Measurements from ENCODE around the gene CD58. TPM values are rescaled to one million over a fixed set of nuclear protein-coding genes. Genes with fewer than 3 reads are reported as not detected.

Gene CD58
- total and polyA plus RNA-seq, 9 of the 15 experiments (the other 6 are each of a cell fraction or from before 2014, with no cell fraction given), result 18.1 to 113 (median 37.4) TPM

DNA sequence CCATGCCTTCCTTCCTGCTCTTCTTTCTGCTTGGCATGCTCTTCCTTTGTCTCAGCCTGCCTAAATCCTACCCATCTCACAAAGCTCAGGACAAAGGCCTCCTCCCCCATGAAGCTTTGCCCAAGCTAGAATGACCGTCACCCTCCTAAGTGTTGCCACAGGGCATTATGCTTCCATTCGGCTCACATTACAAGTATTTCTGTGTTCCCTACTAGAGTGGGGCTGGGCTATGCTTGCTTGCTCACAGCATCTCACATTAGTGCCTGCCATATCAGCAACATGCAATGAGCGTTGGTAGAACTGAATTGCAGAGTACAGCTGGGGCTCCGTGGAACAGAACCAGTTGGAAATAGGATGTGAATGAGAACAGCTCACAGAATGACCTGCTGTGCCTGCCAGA is 82.8 kb downstream of the CD58 start:
- H2AFZ ChIP-seq (ENCODE audit: low read depth, low read length), result no peak overlapping the region
- no TSS peak for BruUV-seq (replicated peaks)
- no peak overlapping the region for H3K27ac ChIP-seq (ENCODE audit: extremely low read depth, low read depth, low read length)
- WGBS (ENCODE audit: insufficient coverage, low coverage, missing lambda C conversion rate), result 38% methylated on average over 4 of the region's 4 CpGs
- H3K36me3 ChIP-seq (ENCODE audit: control insufficient read depth, insufficient read depth, low read length), result no peaks in the 10 kb centered on the region
- peaks cover 22 to 27% of the 10 kb centered on the region in 2 experiments; a peak in 4 of 5 replicates for H3K4me1 ChIP-seq (replicated peaks in 1 of 2; ENCODE audit: control insufficient read depth in 2 of 2, insufficient read depth in 2 of 2, low read length in 2 of 2)
- no peaks in the 10 kb centered on the region for H3K79me2 ChIP-seq (ENCODE audit: control insufficient read depth, insufficient read depth, low read length)
- H3K9me1 ChIP-seq (ENCODE audit: control insufficient read depth, insufficient read depth, low read length), result no peaks in the 10 kb centered on the region
- intact Hi-C loops (cut with micrococcal nuclease), result loop anchor here (5.0 kb wide), 1 partner anchor 336 kb away; no protein-coding TSS in a partner anchor
- ChIA-PET POLR2A (interaction anchor here (0.7 to 1.1 kb wide), 3 partner anchors 16 to 111 kb away, joined by 3 to 4 read pairs (median 3); no protein-coding TSS in a partner anchor), CTCF (ENCODE audit: low intra/inter-chr PET ratio) (interaction anchor here (1.3 kb wide), 1 partner anchor 8 kb away, joined by 3 read pairs; no protein-coding TSS in a partner anchor)
- no peak overlapping the region for H3K4me2 ChIP-seq (ENCODE audit: insufficient read depth, low read length)
- no peak overlapping the region for H3K4me3 ChIP-seq
- in situ Hi-C loops (cut with MboI), result no loop called here
- FAIRE-seq (no peak), ATAC-seq (no peak), DNase-seq (ENCODE audit: extremely low read depth in 1 of 4, low spot score in 3 of 4) (no peak)
- H3K9me3 ChIP-seq (replicated peaks; ENCODE audit: control insufficient read depth, insufficient read depth, low read depth, low read length), result no peaks in the 10 kb centered on the region
- no peaks in the 10 kb centered on the region for H4K20me1 ChIP-seq (replicated peaks; ENCODE audit: control insufficient read depth, insufficient read depth, low read length)
- no peaks in the 10 kb centered on the region; a peak in 1 of 5 replicates for H3K27me3 ChIP-seq (ENCODE audit: control insufficient read depth in 2 of 2, insufficient read depth in 2 of 2, low read length in 2 of 2)
- no peak overlapping the region for H3K9ac ChIP-seq (ENCODE audit: insufficient read depth in 1 of 2, low read depth in 2 of 2, low read length in 2 of 2)
- TF ChIP-seq SMAD4 (CRISPR knock-in tag; conservative IDR thresholded peaks at IDR 0.05), result no peak
- no peak for TF ChIP-seq LARP7 (IDR thresholded peaks at IDR 0.05)
- no peak for TF ChIP-seq SIX5 (IDR thresholded peaks at IDR 0.05; ENCODE audit: borderline replicate concordance in 1 of 2, insufficient read depth in 1 of 2, low read depth in 1 of 2, low read length in 2 of 2)
- TF ChIP-seq HSF4 (CRISPR knock-in tag; IDR thresholded peaks at IDR 0.05; ENCODE audit: borderline replicate concordance), result no peak
- no peak for TF ChIP-seq MEIS2 (IDR thresholded peaks at IDR 0.05; ENCODE audit: partially characterized antibody)
- TF ChIP-seq, protein P1, sequence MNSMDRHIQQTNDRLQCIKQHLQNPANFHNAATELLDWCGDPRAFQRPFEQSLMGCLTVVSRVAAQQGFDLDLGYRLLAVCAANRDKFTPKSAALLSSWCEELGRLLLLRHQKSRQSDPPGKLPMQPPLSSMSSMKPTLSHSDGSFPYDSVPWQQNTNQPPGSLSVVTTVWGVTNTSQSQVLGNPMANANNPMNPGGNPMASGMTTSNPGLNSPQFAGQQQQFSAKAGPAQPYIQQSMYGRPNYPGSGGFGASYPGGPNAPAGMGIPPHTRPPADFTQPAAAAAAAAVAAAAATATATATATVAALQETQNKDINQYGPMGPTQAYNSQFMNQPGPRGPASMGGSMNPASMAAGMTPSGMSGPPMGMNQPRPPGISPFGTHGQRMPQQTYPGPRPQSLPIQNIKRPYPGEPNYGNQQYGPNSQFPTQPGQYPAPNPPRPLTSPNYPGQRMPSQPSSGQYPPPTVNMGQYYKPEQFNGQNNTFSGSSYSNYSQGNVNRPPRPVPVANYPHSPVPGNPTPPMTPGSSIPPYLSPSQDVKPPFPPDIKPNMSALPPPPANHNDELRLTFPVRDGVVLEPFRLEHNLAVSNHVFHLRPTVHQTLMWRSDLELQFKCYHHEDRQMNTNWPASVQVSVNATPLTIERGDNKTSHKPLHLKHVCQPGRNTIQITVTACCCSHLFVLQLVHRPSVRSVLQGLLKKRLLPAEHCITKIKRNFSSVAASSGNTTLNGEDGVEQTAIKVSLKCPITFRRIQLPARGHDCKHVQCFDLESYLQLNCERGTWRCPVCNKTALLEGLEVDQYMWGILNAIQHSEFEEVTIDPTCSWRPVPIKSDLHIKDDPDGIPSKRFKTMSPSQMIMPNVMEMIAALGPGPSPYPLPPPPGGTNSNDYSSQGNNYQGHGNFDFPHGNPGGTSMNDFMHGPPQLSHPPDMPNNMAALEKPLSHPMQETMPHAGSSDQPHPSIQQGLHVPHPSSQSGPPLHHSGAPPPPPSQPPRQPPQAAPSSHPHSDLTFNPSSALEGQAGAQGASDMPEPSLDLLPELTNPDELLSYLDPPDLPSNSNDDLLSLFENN (IDR thresholded peaks at IDR 0.05; ENCODE audit: low read depth in 2 of 2, low read length in 2 of 2), result no peak
- no peak for TF ChIP-seq NFXL1 (CRISPR knock-in tag; IDR thresholded peaks at IDR 0.05)
- TF ChIP-seq ZNF224 (CRISPR knock-in tag; IDR thresholded peaks at IDR 0.05), result no peak
- TF ChIP-seq ILK (tag; IDR thresholded peaks at IDR 0.05; ENCODE audit: borderline replicate concordance, low read depth), result no peak
- no peak for TF ChIP-seq CREBBP (IDR thresholded peaks at IDR 0.05; ENCODE audit: low read depth, low read length)
- no peak for TF ChIP-seq EWSR1 (IDR thresholded peaks at IDR 0.05; ENCODE audit: borderline replicate concordance, low read depth, partially characterized antibody)
- TF ChIP-seq, protein P2, sequence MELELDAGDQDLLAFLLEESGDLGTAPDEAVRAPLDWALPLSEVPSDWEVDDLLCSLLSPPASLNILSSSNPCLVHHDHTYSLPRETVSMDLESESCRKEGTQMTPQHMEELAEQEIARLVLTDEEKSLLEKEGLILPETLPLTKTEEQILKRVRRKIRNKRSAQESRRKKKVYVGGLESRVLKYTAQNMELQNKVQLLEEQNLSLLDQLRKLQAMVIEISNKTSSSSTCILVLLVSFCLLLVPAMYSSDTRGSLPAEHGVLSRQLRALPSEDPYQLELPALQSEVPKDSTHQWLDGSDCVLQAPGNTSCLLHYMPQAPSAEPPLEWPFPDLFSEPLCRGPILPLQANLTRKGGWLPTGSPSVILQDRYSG (tag; conservative IDR thresholded peaks at IDR 0.05; ENCODE audit: low read depth), result no peak
- no peak for TF ChIP-seq ZNF785 (CRISPR knock-in tag; IDR thresholded peaks at IDR 0.05)
- TF ChIP-seq, protein P3, sequence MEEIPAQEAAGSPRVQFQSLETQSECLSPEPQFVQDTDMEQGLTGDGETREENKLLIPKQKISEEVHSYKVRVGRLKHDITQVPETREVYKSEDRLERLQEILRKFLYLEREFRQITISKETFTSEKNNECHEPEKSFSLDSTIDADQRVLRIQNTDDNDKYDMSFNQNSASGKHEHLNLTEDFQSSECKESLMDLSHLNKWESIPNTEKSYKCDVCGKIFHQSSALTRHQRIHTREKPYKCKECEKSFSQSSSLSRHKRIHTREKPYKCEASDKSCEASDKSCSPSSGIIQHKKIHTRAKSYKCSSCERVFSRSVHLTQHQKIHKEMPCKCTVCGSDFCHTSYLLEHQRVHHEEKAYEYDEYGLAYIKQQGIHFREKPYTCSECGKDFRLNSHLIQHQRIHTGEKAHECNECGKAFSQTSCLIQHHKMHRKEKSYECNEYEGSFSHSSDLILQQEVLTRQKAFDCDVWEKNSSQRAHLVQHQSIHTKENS (CRISPR knock-in tag; IDR thresholded peaks at IDR 0.05), result no peak
- TF ChIP-seq, protein P4, sequence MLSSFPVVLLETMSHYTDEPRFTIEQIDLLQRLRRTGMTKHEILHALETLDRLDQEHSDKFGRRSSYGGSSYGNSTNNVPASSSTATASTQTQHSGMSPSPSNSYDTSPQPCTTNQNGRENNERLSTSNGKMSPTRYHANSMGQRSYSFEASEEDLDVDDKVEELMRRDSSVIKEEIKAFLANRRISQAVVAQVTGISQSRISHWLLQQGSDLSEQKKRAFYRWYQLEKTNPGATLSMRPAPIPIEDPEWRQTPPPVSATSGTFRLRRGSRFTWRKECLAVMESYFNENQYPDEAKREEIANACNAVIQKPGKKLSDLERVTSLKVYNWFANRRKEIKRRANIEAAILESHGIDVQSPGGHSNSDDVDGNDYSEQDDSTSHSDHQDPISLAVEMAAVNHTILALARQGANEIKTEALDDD (IDR thresholded peaks at IDR 0.05), result no peak
- no peak for TF ChIP-seq HLTF (IDR thresholded peaks at IDR 0.05)
